WTC11 (cell line): ENCODE results near the gene FDCSP. TPM values are rescaled to one million over a fixed set of nuclear protein-coding genes. Genes with fewer than 3 reads are reported as not detected.
A peak's percentile ranks its signal among the peaks of the same experiment; 100 is the strongest.

Source experiments
- ATAC-seq: fragments of 200-7000 bp; cut with Tn5 transposase; 2 replicates; pipeline ENCODE4 v1.10.0; 2021; ENCODE audit warnings: mild to moderate bottlenecking, moderate library complexity
- CTCF ChIA-PET: fragments of 300-600 bp; sonication (Branson Sonifier 250); formaldehyde crosslinking; loops from one replicate; lab custom pipeline; 2021; ENCODE audit warnings: antibody characterized with exemption; lab: Charles Lee
- POLR2A ChIA-PET: fragments of 350-600 bp; sonication (Branson Sonifier 250); formaldehyde crosslinking; loops from one replicate; lab custom pipeline; 2021; ENCODE audit warnings: antibody characterized with exemption; lab: Charles Lee
- DNase-seq: peaks from one replicate; pipeline ENCODE4 v3.0.0; 2021; ENCODE audit warnings: low spot score
- H3K27ac Mint-ChIP-seq: 2 replicates; pipeline ENCODE4 v1.8.0; 2021; ENCODE audit warnings: mixed read lengths
- H3K27me3 Mint-ChIP-seq: 2 replicates; pipeline ENCODE4 v1.8.0; 2021; ENCODE audit warnings: low read depth, mild to moderate bottlenecking, moderate library complexity, mixed read lengths
- H3K36me3 Mint-ChIP-seq: 2 replicates; pipeline ENCODE4 v1.8.0; 2021; ENCODE audit warnings: mixed read lengths
- H3K4me1 Mint-ChIP-seq: 2 replicates; pipeline ENCODE4 v1.8.0; 2022; ENCODE audit warnings: mixed read lengths
- H3K4me3 Mint-ChIP-seq: 2 replicates; pipeline ENCODE4 v1.8.0; 2021; ENCODE audit warnings: mild to moderate bottlenecking, moderate library complexity, mixed read lengths
- H3K9me3 Mint-ChIP-seq: 2 replicates; pipeline ENCODE4 v1.8.0; 2021; ENCODE audit warnings: mixed read lengths
- CREB1 ChIP-seq: sonication (generic); formaldehyde crosslinking; IDR thresholded peaks from 2 replicates; pipeline ENCODE4 v1.8.0; 2023; ENCODE audit warnings: mild to moderate bottlenecking, missing genetic modification reagents
- FOXP4 ChIP-seq: sonication (generic); formaldehyde crosslinking; IDR thresholded peaks from 2 replicates; pipeline ENCODE4 v1.8.0; 2022; ENCODE audit warnings: mild to moderate bottlenecking, missing genetic modification reagents
- HMGXB4 ChIP-seq: sonication (generic); formaldehyde crosslinking; IDR thresholded peaks from 2 replicates; pipeline ENCODE4 v1.8.1; 2023; ENCODE audit warnings: mild to moderate bottlenecking, moderate library complexity, missing genetic modification reagents
- JAZF1 ChIP-seq: fragments of 250-450 bp; sonication (Bioruptor Pico); IDR thresholded peaks from 2 replicates; pipeline ENCODE4 v1.9.0; 2021; ENCODE audit warnings: moderate library complexity, mild to moderate bottlenecking, inconsistent platforms
- JUN ChIP-seq: sonication (generic); formaldehyde crosslinking; IDR thresholded peaks from 2 replicates; pipeline ENCODE4 v1.8.0; 2023; ENCODE audit warnings: mild to moderate bottlenecking, missing genetic modification reagents
- MAX ChIP-seq: sonication (generic); formaldehyde crosslinking; IDR thresholded peaks from 2 replicates; pipeline ENCODE4 v1.8.0; 2022; ENCODE audit warnings: mild to moderate bottlenecking, missing genetic modification reagents
- MXD4 ChIP-seq: fragments of 250-450 bp; sonication (Bioruptor Pico); IDR thresholded peaks from 2 replicates; pipeline ENCODE4 v1.8.0; 2021; ENCODE audit warnings: mild to moderate bottlenecking, moderate library complexity, borderline replicate concordance
- NFATC4 ChIP-seq: fragments of 250-450 bp; sonication (Bioruptor Pico); IDR thresholded peaks from 2 replicates; pipeline ENCODE4 v1.9.0; 2021; ENCODE audit warnings: mild to moderate bottlenecking
- OVOL2 ChIP-seq: fragments of 250-450 bp; sonication (Bioruptor Pico); IDR thresholded peaks from 2 replicates; pipeline ENCODE4 v1.9.0; 2021; ENCODE audit warnings: mild to moderate bottlenecking, borderline replicate concordance
- SMAD4 ChIP-seq: sonication (generic); formaldehyde crosslinking; IDR thresholded peaks from 2 replicates; pipeline ENCODE4 v1.8.0; 2022; ENCODE audit warnings: mild to moderate bottlenecking, missing genetic modification reagents
- TCF7 ChIP-seq: sonication (generic); formaldehyde crosslinking; IDR thresholded peaks from 2 replicates; pipeline ENCODE4 v1.8.0; 2022; ENCODE audit warnings: mild to moderate bottlenecking, low read depth, missing genetic modification reagents, moderate library complexity
- TEAD1 ChIP-seq: sonication (generic); formaldehyde crosslinking; IDR thresholded peaks from 2 replicates; pipeline ENCODE4 v1.8.0; 2022; ENCODE audit warnings: mild to moderate bottlenecking, missing genetic modification reagents
- ZNF121 ChIP-seq: sonication (generic); formaldehyde crosslinking; IDR thresholded peaks from 2 replicates; pipeline ENCODE4 v1.8.0; 2023; ENCODE audit warnings: missing genetic modification reagents
- ZNF263 ChIP-seq: sonication (generic); formaldehyde crosslinking; IDR thresholded peaks from 2 replicates; pipeline ENCODE4 v1.8.1; 2022; ENCODE audit warnings: low read depth, mild to moderate bottlenecking, moderate library complexity, missing genetic modification reagents
- ZNF512 ChIP-seq: sonication (generic); formaldehyde crosslinking; IDR thresholded peaks from 2 replicates; pipeline ENCODE4 v1.8.1; 2022; ENCODE audit warnings: missing genetic modification reagents, borderline replicate concordance
- ZNF532 ChIP-seq: fragments of 250-450 bp; sonication (Bioruptor Pico); IDR thresholded peaks from 2 replicates; pipeline ENCODE4 v1.9.0; 2021; ENCODE audit warnings: mild to moderate bottlenecking, borderline replicate concordance
- total RNA-seq: library from RNA; stranded (reverse); gene quantifications from 3 replicates; pipeline ENCODE4 v1.2.3, GENCODE V29; 2021

FDCSP gene
- total RNA-seq, 1 experiment from 2014 or later, result not detected

GRCh38 chr4:70251945-70252277, 26.0 kb downstream of the FDCSP start:
- no peak overlapping the region for H3K27ac Mint-ChIP-seq
- DNase-seq (no peak), ATAC-seq (no peak)
- ChIA-PET CTCF (no interaction called here), POLR2A (no interaction called here)
- no peaks in the 10 kb centered on the region for H3K4me1 Mint-ChIP-seq
- no peaks in the 10 kb centered on the region for H3K9me3 Mint-ChIP-seq
- H3K27me3 Mint-ChIP-seq, result no peaks in the 10 kb centered on the region
- no peak for TF ChIP-seq ZNF263 (CRISPR knock-in tag)
- no peak for TF ChIP-seq JUN
- no peak for TF ChIP-seq TEAD1
- TF ChIP-seq CREB1 (CRISPR knock-in tag), result no peak
- no peak for TF ChIP-seq JAZF1 (CRISPR knock-in tag)
- no peak for TF ChIP-seq HMGXB4 (CRISPR knock-in tag)
- no peak for TF ChIP-seq MAX (CRISPR knock-in tag)
- TF ChIP-seq, all 79 proteins: peak for 0
- Mint-ChIP-seq H3K4me3 (no peak overlapping the region), H3K36me3 (no peaks in the 10 kb centered on the region)

GRCh38 chr4:70269674-70270073, 43.8 kb downstream of the FDCSP start:
- TF ChIP-seq ZNF532 (CRISPR knock-in tag) (no peak), OVOL2 (no peak), NFATC4 (CRISPR knock-in tag) (no peak), FOXP4 (CRISPR knock-in tag) (no peak), TCF7 (CRISPR knock-in tag) (no peak), ZNF121 (CRISPR knock-in tag) (no peak), MXD4 (CRISPR knock-in tag) (no peak)
- no peaks in the 10 kb centered on the region for H3K9me3 Mint-ChIP-seq
- H3K27ac Mint-ChIP-seq, result no peak overlapping the region
- no peaks in the 10 kb centered on the region for H3K36me3 Mint-ChIP-seq
- no peaks in the 10 kb centered on the region for H3K4me1 Mint-ChIP-seq
- ChIA-PET POLR2A (no interaction called here), CTCF (interaction anchor here (0.7 to 1.2 kb wide), 11 partner anchors 9 to 446 kb away, joined by 3 to 6 read pairs (median 3); no protein-coding TSS in a partner anchor)
- peak; percentile 44; the same call in 1 of the 2 replicates for ATAC-seq
- DNase-seq, result no peak
- no peak overlapping the region for H3K4me3 Mint-ChIP-seq
- no peaks in the 10 kb centered on the region for H3K27me3 Mint-ChIP-seq

GRCh38 chr4:70277121-70277520, 51.2 kb downstream of the FDCSP start:
- TF ChIP-seq ZNF512 (no peak), TCF7 (CRISPR knock-in tag) (no peak), SMAD4 (CRISPR knock-in tag) (no peak)
- DNase-seq (no peak), ATAC-seq (no peak)
- Mint-ChIP-seq H3K36me3 (no peaks in the 10 kb centered on the region), H3K27me3 (no peaks in the 10 kb centered on the region), H3K9me3 (no peaks in the 10 kb centered on the region), H3K4me3 (no peak overlapping the region), H3K4me1 (no peaks in the 10 kb centered on the region), H3K27ac (no peak overlapping the region)
- ChIA-PET CTCF (interaction anchor here (1.3 kb wide), 1 partner anchor 93 kb away, joined by 3 read pairs; no protein-coding TSS in a partner anchor), POLR2A (no interaction called here)
